ENCODE results near the gene NUS1. TPM values are rescaled to one million over a fixed set of nuclear protein-coding genes. Genes with fewer than 3 reads are reported as not detected.
A peak's percentile ranks its signal among the peaks of the same experiment; 100 is the strongest.

Gene NUS1
- total and polyA plus RNA-seq, 2 of the 13 experiments (the other 11 are each of a cell fraction or from before 2014, with no cell fraction given), result 18.3 to 18.6 TPM

DNA sequence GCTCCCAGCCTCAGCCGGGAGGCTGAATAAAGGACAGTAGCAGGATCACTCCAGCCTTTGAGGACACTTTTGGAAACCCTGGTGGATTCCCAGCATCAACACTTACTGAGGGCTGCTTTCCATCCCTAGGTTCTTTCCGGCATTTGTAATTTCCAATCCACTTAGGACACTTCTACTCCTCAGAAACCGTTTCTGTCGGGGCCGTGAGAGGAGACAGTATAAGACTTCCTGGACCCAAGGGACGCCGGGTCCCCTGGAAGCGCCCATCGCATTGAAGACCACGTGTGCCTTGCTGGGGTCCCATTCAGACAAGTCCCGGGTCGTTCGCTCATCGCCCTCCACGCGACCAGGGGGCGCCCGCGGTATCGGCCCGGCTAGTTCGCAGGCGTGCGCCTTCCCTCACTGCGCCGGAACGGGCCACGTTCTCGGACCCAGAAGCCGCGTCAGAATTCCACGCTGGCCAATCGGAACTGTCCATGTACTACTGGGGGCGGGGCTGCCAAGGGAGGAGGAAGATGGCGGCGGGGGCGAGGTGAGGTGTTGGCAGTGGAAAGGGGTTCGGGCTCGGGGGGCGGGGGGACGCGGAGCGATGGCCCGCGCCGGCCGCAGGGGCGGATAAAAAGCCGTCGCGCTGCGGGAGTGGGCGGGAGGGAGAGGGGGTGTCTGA is at the start of gene NUS1 (continued):
- TF ChIP-seq, protein P1, sequence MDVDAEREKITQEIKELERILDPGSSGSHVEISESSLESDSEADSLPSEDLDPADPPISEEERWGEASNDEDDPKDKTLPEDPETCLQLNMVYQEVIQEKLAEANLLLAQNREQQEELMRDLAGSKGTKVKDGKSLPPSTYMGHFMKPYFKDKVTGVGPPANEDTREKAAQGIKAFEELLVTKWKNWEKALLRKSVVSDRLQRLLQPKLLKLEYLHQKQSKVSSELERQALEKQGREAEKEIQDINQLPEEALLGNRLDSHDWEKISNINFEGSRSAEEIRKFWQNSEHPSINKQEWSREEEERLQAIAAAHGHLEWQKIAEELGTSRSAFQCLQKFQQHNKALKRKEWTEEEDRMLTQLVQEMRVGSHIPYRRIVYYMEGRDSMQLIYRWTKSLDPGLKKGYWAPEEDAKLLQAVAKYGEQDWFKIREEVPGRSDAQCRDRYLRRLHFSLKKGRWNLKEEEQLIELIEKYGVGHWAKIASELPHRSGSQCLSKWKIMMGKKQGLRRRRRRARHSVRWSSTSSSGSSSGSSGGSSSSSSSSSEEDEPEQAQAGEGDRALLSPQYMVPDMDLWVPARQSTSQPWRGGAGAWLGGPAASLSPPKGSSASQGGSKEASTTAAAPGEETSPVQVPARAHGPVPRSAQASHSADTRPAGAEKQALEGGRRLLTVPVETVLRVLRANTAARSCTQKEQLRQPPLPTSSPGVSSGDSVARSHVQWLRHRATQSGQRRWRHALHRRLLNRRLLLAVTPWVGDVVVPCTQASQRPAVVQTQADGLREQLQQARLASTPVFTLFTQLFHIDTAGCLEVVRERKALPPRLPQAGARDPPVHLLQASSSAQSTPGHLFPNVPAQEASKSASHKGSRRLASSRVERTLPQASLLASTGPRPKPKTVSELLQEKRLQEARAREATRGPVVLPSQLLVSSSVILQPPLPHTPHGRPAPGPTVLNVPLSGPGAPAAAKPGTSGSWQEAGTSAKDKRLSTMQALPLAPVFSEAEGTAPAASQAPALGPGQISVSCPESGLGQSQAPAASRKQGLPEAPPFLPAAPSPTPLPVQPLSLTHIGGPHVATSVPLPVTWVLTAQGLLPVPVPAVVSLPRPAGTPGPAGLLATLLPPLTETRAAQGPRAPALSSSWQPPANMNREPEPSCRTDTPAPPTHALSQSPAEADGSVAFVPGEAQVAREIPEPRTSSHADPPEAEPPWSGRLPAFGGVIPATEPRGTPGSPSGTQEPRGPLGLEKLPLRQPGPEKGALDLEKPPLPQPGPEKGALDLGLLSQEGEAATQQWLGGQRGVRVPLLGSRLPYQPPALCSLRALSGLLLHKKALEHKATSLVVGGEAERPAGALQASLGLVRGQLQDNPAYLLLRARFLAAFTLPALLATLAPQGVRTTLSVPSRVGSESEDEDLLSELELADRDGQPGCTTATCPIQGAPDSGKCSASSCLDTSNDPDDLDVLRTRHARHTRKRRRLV (CRISPR knock-in tag; IDR thresholded peaks at IDR 0.05), result no peak; the same call in 1 of the 2 replicates
- TF ChIP-seq, protein P2, sequence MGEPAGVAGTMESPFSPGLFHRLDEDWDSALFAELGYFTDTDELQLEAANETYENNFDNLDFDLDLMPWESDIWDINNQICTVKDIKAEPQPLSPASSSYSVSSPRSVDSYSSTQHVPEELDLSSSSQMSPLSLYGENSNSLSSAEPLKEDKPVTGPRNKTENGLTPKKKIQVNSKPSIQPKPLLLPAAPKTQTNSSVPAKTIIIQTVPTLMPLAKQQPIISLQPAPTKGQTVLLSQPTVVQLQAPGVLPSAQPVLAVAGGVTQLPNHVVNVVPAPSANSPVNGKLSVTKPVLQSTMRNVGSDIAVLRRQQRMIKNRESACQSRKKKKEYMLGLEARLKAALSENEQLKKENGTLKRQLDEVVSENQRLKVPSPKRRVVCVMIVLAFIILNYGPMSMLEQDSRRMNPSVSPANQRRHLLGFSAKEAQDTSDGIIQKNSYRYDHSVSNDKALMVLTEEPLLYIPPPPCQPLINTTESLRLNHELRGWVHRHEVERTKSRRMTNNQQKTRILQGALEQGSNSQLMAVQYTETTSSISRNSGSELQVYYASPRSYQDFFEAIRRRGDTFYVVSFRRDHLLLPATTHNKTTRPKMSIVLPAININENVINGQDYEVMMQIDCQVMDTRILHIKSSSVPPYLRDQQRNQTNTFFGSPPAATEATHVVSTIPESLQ (CRISPR knock-in tag; conservative IDR thresholded peaks at IDR 0.05), result no peak
- TF ChIP-seq PHF5A (CRISPR knock-in tag; IDR thresholded peaks at IDR 0.05; ENCODE audit: low read depth, unreplicated experiment) (peak; percentile 92), NCOA1 (CRISPR knock-in tag; IDR thresholded peaks at IDR 0.05) (peak; percentile 75; the same call in 1 of the 2 replicates), ZNF503 (CRISPR knock-in tag; IDR thresholded peaks at IDR 0.05) (no peak), PPARG (CRISPR knock-in tag; conservative IDR thresholded peaks at IDR 0.05) (peak; percentile 30; the same call in 1 of the 2 replicates), KLF16 (CRISPR knock-in tag; IDR thresholded peaks at IDR 0.05) (peak in 1 of 2 experiments; percentile 94; a peak in 2 of 4 replicates), ZNF354B (CRISPR knock-in tag; IDR thresholded peaks at IDR 0.05) (no peak), ARNTL (CRISPR knock-in tag; IDR thresholded peaks at IDR 0.05) (peak; percentile 87), SMYD3 (CRISPR knock-in tag; IDR thresholded peaks at IDR 0.05) (no peak), LCORL (IDR thresholded peaks at IDR 0.05) (no peak), LCORL (CRISPR knock-in tag; IDR thresholded peaks at IDR 0.05) (peak; percentile 84)
- TF ChIP-seq, protein P3, sequence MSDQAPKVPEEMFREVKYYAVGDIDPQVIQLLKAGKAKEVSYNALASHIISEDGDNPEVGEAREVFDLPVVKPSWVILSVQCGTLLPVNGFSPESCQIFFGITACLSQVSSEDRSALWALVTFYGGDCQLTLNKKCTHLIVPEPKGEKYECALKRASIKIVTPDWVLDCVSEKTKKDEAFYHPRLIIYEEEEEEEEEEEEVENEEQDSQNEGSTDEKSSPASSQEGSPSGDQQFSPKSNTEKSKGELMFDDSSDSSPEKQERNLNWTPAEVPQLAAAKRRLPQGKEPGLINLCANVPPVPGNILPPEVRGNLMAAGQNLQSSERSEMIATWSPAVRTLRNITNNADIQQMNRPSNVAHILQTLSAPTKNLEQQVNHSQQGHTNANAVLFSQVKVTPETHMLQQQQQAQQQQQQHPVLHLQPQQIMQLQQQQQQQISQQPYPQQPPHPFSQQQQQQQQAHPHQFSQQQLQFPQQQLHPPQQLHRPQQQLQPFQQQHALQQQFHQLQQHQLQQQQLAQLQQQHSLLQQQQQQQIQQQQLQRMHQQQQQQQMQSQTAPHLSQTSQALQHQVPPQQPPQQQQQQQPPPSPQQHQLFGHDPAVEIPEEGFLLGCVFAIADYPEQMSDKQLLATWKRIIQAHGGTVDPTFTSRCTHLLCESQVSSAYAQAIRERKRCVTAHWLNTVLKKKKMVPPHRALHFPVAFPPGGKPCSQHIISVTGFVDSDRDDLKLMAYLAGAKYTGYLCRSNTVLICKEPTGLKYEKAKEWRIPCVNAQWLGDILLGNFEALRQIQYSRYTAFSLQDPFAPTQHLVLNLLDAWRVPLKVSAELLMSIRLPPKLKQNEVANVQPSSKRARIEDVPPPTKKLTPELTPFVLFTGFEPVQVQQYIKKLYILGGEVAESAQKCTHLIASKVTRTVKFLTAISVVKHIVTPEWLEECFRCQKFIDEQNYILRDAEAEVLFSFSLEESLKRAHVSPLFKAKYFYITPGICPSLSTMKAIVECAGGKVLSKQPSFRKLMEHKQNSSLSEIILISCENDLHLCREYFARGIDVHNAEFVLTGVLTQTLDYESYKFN (CRISPR knock-in tag; conservative IDR thresholded peaks at IDR 0.05), result peak; percentile 70
- TF ChIP-seq, protein P4, sequence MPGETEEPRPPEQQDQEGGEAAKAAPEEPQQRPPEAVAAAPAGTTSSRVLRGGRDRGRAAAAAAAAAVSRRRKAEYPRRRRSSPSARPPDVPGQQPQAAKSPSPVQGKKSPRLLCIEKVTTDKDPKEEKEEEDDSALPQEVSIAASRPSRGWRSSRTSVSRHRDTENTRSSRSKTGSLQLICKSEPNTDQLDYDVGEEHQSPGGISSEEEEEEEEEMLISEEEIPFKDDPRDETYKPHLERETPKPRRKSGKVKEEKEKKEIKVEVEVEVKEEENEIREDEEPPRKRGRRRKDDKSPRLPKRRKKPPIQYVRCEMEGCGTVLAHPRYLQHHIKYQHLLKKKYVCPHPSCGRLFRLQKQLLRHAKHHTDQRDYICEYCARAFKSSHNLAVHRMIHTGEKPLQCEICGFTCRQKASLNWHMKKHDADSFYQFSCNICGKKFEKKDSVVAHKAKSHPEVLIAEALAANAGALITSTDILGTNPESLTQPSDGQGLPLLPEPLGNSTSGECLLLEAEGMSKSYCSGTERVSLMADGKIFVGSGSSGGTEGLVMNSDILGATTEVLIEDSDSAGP (CRISPR knock-in tag; IDR thresholded peaks at IDR 0.05; ENCODE audit: borderline replicate concordance), result peak; percentile 95

All from HepG2 (cell line).